Keratinocyte (primary cell): ENCODE measurements around the gene KIF1B.

ENCODE experiments used
- CTCF ChIP-seq, 3 experiments: IDR thresholded peaks in 1 of 3; conservative IDR thresholded peaks in 1 of 3; optimal IDR thresholded peaks in 1 of 3; 2 replicates in 2 of 3; 3 replicates in 1 of 3; pipeline versions ENCODE3 to v1.5.1; 2011; ENCODE audit warnings: low read length in 3 of 3, mild to moderate bottlenecking in 3 of 3, moderate library complexity in 2 of 3, control low read depth in 1 of 3, inconsistent platforms in 1 of 3; ENCODE audit not compliant: insufficient read depth in 2 of 3; ENCODE audit errors: extremely low read depth in 1 of 3
- EZH2 ChIP-seq: IDR thresholded peaks from one replicate; pipeline ENCODE4 v1.6.1; 2012; ENCODE audit warnings: inconsistent platforms, mild to moderate bottlenecking, low read length, moderate library complexity

GRCh38 chr1:10271090-10271489, 60.7 kb downstream of the KIF1B start:
- TF ChIP-seq CTCF (optimal IDR thresholded peaks at IDR 0.05 in 1 of 3, IDR thresholded peaks at IDR 0.05 in 1 of 3, conservative IDR thresholded peaks at IDR 0.05 in 1 of 3; ENCODE audit: extremely low read depth in 1 of 3, insufficient read depth in 2 of 3, low read length in 3 of 3) (no peak), EZH2 (no peak)
